Thoracic aorta (tissue), 2 donors: ENCODE results near the gene PTPRM. TPM values are rescaled to one million over a fixed set of nuclear protein-coding genes. Genes with fewer than 3 reads are reported as not detected.

ENCODE experiments used
- ATAC-seq: fragments of 150-250 bp; one replicate; pipeline ENCODE4 v1.8.0; 2017; ENCODE audit warnings: low read depth; ENCODE audit not compliant: insufficient number of reproducible peaks, low FRiP score
- DNase-seq: peaks from one replicate; pipeline ENCODE4 v3.0.0-alpha.2; 2020; ENCODE audit warnings: low spot score
- H3K27ac ChIP-seq, 2 donors: fragments of 200-600 bp; sonication (generic); 1 replicate in 1 of 2; 2 replicates in 1 of 2; pipeline ENCODE4 v1.5.1; 2016; ENCODE audit warnings: mild to moderate bottlenecking in 2 of 2, moderate library complexity in 2 of 2
- H3K27me3 ChIP-seq: fragments of 200-600 bp; sonication (generic); replicated peaks from 2 replicates; pipeline ENCODE4 v1.6.0; 2016; ENCODE audit warnings: mild to moderate bottlenecking; ENCODE audit not compliant: insufficient read depth
- H3K36me3 ChIP-seq: fragments of 200-600 bp; sonication (generic); one replicate; pipeline ENCODE4 v1.5.1; 2016
- H3K4me1 ChIP-seq, 2 donors: fragments of 200-600 bp; sonication (generic); 1 replicate in 1 of 2; 2 replicates in 1 of 2; pipeline versions ENCODE4 v1.5.1 to v1.6.0; 2016; ENCODE audit warnings: low read depth in 2 of 2, mild to moderate bottlenecking in 1 of 2; ENCODE audit not compliant: control insufficient read depth in 1 of 2
- H3K4me3 ChIP-seq: fragments of 200-600 bp; sonication (generic); 2 replicates; pipeline ENCODE4 v1.5.1; 2016; ENCODE audit warnings: mild to moderate bottlenecking
- H3K9me3 ChIP-seq: fragments of 200-600 bp; sonication (generic); 2 replicates; pipeline ENCODE4 v1.5.1; 2016
- CTCF ChIP-seq: fragments of 200-600 bp; sonication (generic); IDR thresholded peaks from one replicate; pipeline ENCODE4 v1.5.1; 2019; ENCODE audit warnings: antibody characterized with exemption
- total RNA-seq, 2 donors: library from RNA; depleted of rRNA; stranded (reverse); fragments of >200 nt; gene quantifications; one replicate each; pipeline versions ENCODE4 v1.1.0 to v1.2.3, GENCODE V29; 2016

PTPRM gene
- total RNA-seq, 2 donors from 2014 or later: 90.3 to 102 TPM

DNA sequence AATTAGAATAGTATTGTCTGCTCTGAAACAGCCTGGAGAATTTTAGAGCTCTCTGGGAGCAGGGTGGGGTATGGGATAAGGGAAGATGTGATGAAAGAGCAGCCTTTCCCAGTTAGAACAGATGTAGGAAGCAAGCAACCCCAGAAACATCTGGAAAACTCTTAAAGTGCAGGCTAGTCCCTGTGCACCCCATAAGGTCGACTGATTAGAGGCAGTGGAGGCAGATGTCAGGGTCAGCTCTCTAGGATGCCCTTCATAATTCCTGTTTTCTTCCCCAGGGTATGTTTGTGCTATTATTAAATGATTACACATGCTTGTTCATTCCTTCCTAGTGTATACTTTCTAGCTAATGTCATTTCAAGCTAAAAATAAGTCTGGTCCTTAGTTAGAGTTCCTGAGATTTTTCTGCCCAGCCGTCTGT lies 41.7 kb downstream of the PTPRM start:
- ATAC-seq: peak; percentile 60

DNA sequence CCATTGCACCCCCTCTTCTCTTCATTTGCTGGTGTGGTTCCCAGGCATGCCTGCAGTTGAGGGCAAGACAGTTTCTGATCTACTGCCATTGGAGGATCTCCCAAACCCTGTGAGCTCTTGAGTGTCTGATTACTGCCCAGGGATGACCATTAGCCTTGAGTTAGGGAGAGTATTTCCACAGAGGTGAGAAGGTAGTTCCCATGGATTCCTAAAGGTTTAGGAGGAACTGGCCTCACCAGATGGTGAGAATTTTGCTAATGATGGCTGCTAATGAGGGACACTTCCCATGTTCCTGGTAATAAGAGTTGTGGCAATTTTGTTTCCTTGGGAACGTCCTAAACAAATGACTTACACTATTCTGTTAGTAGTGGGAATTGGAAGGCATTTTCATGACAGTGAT lies 42.5 kb downstream of the PTPRM start:
- H3K4me1 ChIP-seq: peaks cover 20 to 41% of the 10 kb centered on the region in 2 donors
- peak overlapping the region; percentile 74 to 75 for H3K27ac ChIP-seq
- DNase-seq (no peak), ATAC-seq (no peak)
- no peaks in the 10 kb centered on the region for H3K9me3 ChIP-seq
- no peak for TF ChIP-seq CTCF
- no peak overlapping the region for H3K4me3 ChIP-seq
- no peaks in the 10 kb centered on the region for H3K36me3 ChIP-seq
- H3K27me3 ChIP-seq: no peaks in the 10 kb centered on the region

More for the DNA sequence above, 41.7 kb downstream of the PTPRM start:
- no peaks in the 10 kb centered on the region for H3K27me3 ChIP-seq
- H3K36me3 ChIP-seq: no peaks in the 10 kb centered on the region
- H3K4me3 ChIP-seq: no peak overlapping the region
- no peaks in the 10 kb centered on the region for H3K9me3 ChIP-seq
- no peak for DNase-seq
- peak overlapping the region; percentile 74 to 75 for H3K27ac ChIP-seq
- TF ChIP-seq CTCF: no peak
- peaks cover 20 to 41% of the 10 kb centered on the region in 2 donors for H3K4me1 ChIP-seq

DNA sequence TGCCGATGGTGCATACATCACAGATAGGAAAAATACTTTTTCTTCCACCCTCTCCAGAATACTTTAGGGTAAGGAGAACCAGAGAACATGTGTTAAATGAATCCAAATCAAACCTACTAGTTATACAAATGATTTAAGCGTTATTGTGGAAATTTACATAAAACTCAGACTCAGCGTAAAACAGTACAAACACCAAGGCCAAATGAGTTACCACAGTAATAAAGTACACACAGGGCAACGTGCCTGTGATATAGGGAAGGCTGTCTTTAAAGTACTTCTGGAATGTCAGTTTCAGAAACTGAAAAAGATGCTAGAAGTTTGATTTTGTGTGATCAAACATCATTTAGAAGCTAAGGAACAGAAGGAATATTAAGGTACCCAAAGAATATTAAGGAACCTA lies 46.9 kb downstream of the PTPRM start:
- no peak for TF ChIP-seq CTCF
- DNase-seq: no peak
- H3K36me3 ChIP-seq: no peaks in the 10 kb centered on the region

DNA sequence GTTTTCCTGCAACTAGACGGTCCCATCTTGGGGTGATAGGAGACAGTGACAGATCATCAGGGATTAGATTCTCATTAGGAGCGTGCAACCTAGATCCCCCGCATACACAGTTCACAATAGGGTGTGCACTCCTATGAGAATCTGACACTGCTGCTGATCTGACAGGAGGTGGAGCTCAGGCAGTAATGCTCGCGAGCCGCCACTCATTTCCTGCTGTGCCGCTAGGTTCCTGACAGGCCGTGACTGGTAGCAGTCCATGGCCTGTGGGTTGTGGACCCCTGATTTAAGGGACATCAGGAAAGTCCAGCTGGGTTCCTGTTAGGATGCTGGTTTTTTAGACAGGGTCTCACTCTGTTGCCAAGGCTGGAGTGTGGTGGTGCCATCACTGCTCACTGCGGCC lies 48.7 kb downstream of the PTPRM start:
- Histone ChIP-seq H3K27me3 (no peaks in the 10 kb centered on the region), H3K27ac (no peak overlapping the region), H3K4me3 (no peak overlapping the region), H3K9me3 (no peaks in the 10 kb centered on the region), H3K36me3 (no peaks in the 10 kb centered on the region), H3K4me1 (peaks cover 18 to 34% of the 10 kb centered on the region in 2 donors)
- no peak for DNase-seq
- no peak for ATAC-seq
- no peak for TF ChIP-seq CTCF

More for the DNA sequence above, 46.9 kb downstream of the PTPRM start:
- H3K9me3 ChIP-seq: no peaks in the 10 kb centered on the region
- H3K4me3 ChIP-seq: no peak overlapping the region
- peaks cover 19 to 32% of the 10 kb centered on the region in 2 donors for H3K4me1 ChIP-seq
- H3K27me3 ChIP-seq: no peaks in the 10 kb centered on the region
- no peak overlapping the region for H3K27ac ChIP-seq
- no peak for ATAC-seq

GRCh38 chr18:7616661-7617060 lies 49.5 kb downstream of the PTPRM start:
- ATAC-seq: no peak
- no peaks in the 10 kb centered on the region for H3K27me3 ChIP-seq
- peak overlapping the region in 1 of 2 donors; percentile 2 for H3K27ac ChIP-seq
- no peak for DNase-seq
- peaks cover 18 to 34% of the 10 kb centered on the region in 2 donors for H3K4me1 ChIP-seq
- H3K9me3 ChIP-seq: no peaks in the 10 kb centered on the region
- TF ChIP-seq CTCF: no peak
- H3K4me3 ChIP-seq: no peak overlapping the region
- no peaks in the 10 kb centered on the region for H3K36me3 ChIP-seq
